Activated T-cell treated with anti-CD3 and anti-CD28 coated beads, Interleukin-2, amount 50 U/mL, for 72 hours (primary cell): Measurements from ENCODE around the gene OTULIN. TPM values are rescaled to one million over a fixed set of nuclear protein-coding genes. Genes with fewer than 3 reads are reported as not detected.

ENCODE experiments used
- ATAC-seq, 2 donors: fragments of 150-1000 bp; cut with Tn5 transposase; replicated peaks in 1 of 2; 2 replicates each; pipeline ENCODE4 v1.10.0; 2021; ENCODE audit warnings: moderate library complexity in 2 of 2, mild to moderate bottlenecking in 1 of 2
- DNase-seq, 2 donors: peaks; one replicate each; pipeline ENCODE4 v3.0.0; 2021 to 2022; ENCODE audit warnings: mixed read lengths in 1 of 2
- H3K27ac Mint-ChIP-seq: one replicate; pipeline ENCODE4 v1.8.0; 2022; ENCODE audit warnings: mild to moderate bottlenecking, moderate library complexity, mixed read lengths
- H3K27me3 Mint-ChIP-seq: one replicate; pipeline ENCODE4 v1.8.0; 2022; ENCODE audit warnings: low read depth, mixed read lengths
- H3K36me3 Mint-ChIP-seq, 2 donors: one replicate each; pipeline ENCODE4 v1.8.0; 2022; ENCODE audit warnings: mixed read lengths in 2 of 2, mild to moderate bottlenecking in 1 of 2; ENCODE audit not compliant: insufficient read depth in 2 of 2
- H3K4me1 Mint-ChIP-seq: one replicate; pipeline ENCODE4 v1.8.0; 2022; ENCODE audit warnings: low read depth, mixed read lengths
- H3K4me3 Mint-ChIP-seq, 2 donors: one replicate each; pipeline ENCODE4 v1.8.0; 2022; ENCODE audit warnings: mild to moderate bottlenecking in 2 of 2, mixed read lengths in 2 of 2, moderate library complexity in 2 of 2
- H3K9me3 Mint-ChIP-seq, 2 donors: one replicate each; pipeline ENCODE4 v1.8.0; 2022; ENCODE audit warnings: mixed read lengths in 2 of 2
- total RNA-seq, 2 donors: library from RNA; stranded (reverse); gene quantifications; one replicate each; pipeline ENCODE4 v1.2.3, GENCODE V29; 2022

OTULIN gene
- total RNA-seq, 2 donors from 2014 or later = 72.9 to 77.9 TPM

- no peak overlapping the region for H3K27ac Mint-ChIP-seq
- no peaks in the 10 kb centered on the region for H3K9me3 Mint-ChIP-seq
- no peaks in the 10 kb centered on the region for H3K4me1 Mint-ChIP-seq
Observed at GRCh38 chr5:14733661-14734060, 69.1 kb downstream of the OTULIN start.

DNA sequence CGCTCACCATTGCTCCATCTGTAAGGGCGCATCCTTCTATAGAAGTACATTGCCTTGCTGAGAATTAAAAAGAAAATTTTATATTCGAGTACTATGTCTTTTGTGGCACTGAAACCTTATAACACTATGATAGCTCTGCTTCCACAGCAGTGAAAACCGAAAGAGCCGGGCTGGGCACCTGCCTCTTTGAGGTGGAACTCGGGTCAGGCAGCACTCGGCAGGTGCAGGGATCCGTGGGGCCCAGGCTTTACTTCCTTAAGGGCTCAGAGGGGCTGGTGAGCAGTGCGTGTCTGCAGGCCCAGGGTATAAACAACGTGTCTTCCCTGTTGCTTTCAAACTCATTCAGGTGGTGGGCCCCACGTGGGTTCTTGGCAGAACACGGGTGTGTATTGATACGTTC, 69.9 kb downstream of the OTULIN start:
- Mint-ChIP-seq H3K4me3 (no peak overlapping the region), H3K27me3 (no peaks in the 10 kb centered on the region), H3K9me3 (no peaks in the 10 kb centered on the region), H3K36me3 (peaks cover 0 to 2% of the 10 kb centered on the region in 2 donors), H3K27ac (peak overlapping the region; percentile 33), H3K4me1 (no peaks in the 10 kb centered on the region)
- no peak for DNase-seq
- no peak for ATAC-seq

More at GRCh38 chr5:14733661-14734060, 69.1 kb downstream of the OTULIN start:
- Mint-ChIP-seq H3K4me3 (no peak overlapping the region), H3K36me3 (peaks cover 0 to 2% of the 10 kb centered on the region in 2 donors), H3K27me3 (no peaks in the 10 kb centered on the region)
- no peak for ATAC-seq
- DNase-seq = no peak

DNA sequence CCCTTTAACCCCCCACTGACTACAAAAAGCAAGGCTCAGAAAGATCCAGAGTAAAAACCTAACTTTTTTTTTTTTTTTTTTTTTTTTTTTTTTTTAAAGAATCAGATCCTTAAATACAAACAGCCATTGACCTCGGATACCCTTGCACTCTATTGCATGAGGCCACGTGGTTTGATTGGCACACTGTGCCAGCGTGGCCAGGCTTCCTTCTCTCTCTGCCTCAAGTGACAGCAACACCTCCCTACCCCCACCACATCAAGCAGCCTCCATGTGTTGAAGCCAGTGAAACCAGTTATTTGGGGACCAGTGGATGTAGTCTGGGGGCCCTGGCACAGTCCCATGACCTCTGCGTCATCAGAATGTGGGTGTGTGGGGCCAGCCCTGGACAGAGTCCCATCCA, 71.4 kb downstream of the OTULIN start:
- H3K4me1 Mint-ChIP-seq = no peaks in the 10 kb centered on the region
- DNase-seq = no peak
- ATAC-seq = no peak
- no peaks in the 10 kb centered on the region for H3K27me3 Mint-ChIP-seq
- H3K36me3 Mint-ChIP-seq = peaks cover 0 to 2% of the 10 kb centered on the region in 2 donors
- H3K4me3 Mint-ChIP-seq = no peak overlapping the region
- H3K27ac Mint-ChIP-seq = no peak overlapping the region
- no peaks in the 10 kb centered on the region for H3K9me3 Mint-ChIP-seq

DNA sequence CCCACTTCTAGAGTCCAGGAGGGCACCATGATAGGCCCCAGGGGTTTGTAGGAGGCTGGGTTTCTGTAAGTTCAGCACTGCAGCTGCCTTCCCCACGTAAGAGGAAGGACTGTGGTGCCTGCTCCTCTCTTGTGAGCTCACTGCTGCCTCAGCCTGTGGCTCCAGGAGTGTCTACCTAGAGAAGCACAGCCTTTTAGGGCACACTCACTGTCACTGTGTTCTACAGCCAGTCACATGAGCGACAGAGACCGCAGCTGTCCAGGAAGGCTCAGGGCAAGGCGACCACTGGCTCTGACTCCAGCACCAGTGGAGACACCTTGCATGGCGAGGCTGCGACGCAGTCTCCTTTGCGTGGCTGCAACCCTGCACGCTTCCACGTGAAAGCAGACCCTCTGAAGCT, 72.8 kb downstream of the OTULIN start:
- Mint-ChIP-seq H3K9me3 (no peaks in the 10 kb centered on the region), H3K4me3 (no peak overlapping the region), H3K36me3 (peaks cover 0 to 4% of the 10 kb centered on the region in 2 donors), H3K27ac (no peak overlapping the region), H3K4me1 (peaks cover 12% of the 10 kb centered on the region), H3K27me3 (no peaks in the 10 kb centered on the region)
- DNase-seq = no peak
- no peak for ATAC-seq

GRCh38 chr5:14738050-14738449, 73.5 kb downstream of the OTULIN start:
- ATAC-seq (no peak), DNase-seq (no peak)
- peaks cover 0 to 4% of the 10 kb centered on the region in 2 donors for H3K36me3 Mint-ChIP-seq
- H3K4me1 Mint-ChIP-seq = peaks cover 16% of the 10 kb centered on the region
- no peak overlapping the region for H3K27ac Mint-ChIP-seq
- H3K4me3 Mint-ChIP-seq = no peak overlapping the region
- H3K9me3 Mint-ChIP-seq = no peaks in the 10 kb centered on the region
- H3K27me3 Mint-ChIP-seq = no peaks in the 10 kb centered on the region

- Mint-ChIP-seq H3K36me3 (peaks cover 0 to 6% of the 10 kb centered on the region in 2 donors), H3K27ac (no peak overlapping the region), H3K4me1 (peaks cover 23% of the 10 kb centered on the region), H3K4me3 (no peak overlapping the region), H3K27me3 (no peaks in the 10 kb centered on the region), H3K9me3 (no peaks in the 10 kb centered on the region)
- ATAC-seq (no peak), DNase-seq (no peak)
Observed at GRCh38 chr5:14739538-14739937, 75.0 kb downstream of the OTULIN start.

DNA sequence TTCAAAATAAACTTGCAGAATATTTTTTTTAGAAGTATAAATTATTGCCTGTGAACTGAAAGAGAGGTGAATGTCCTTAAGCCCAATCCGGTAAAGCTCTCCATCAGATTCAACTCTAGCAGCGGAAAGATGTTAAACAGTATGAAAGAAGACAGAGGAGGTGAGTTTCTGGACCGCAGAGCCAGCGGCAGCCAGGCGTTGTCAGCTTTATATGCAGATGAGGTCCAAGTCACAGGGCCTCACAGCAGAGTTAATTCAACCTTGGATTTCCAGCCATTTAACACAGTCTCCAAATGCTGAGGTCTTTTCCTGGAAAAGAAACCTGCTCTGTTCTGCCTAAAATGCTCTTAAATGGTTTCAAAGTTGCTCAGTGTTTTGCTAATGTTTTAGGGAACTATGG, 75.5 kb downstream of the OTULIN start:
- H3K27me3 Mint-ChIP-seq = no peaks in the 10 kb centered on the region
- no peaks in the 10 kb centered on the region for H3K9me3 Mint-ChIP-seq
- peaks cover 24% of the 10 kb centered on the region for H3K4me1 Mint-ChIP-seq
- no peak overlapping the region for H3K27ac Mint-ChIP-seq
- H3K4me3 Mint-ChIP-seq = no peak overlapping the region
- peaks cover 0 to 6% of the 10 kb centered on the region in 2 donors for H3K36me3 Mint-ChIP-seq
- DNase-seq (no peak), ATAC-seq (no peak)

GRCh38 chr5:14741131-14741530, 76.6 kb downstream of the OTULIN start:
- Mint-ChIP-seq H3K36me3 (peaks cover 2 to 6% of the 10 kb centered on the region in 2 donors), H3K9me3 (no peaks in the 10 kb centered on the region), H3K27ac (no peak overlapping the region), H3K4me3 (no peak overlapping the region), H3K4me1 (peaks cover 24% of the 10 kb centered on the region), H3K27me3 (no peaks in the 10 kb centered on the region)
- no peak for ATAC-seq
- no peak for DNase-seq

DNA sequence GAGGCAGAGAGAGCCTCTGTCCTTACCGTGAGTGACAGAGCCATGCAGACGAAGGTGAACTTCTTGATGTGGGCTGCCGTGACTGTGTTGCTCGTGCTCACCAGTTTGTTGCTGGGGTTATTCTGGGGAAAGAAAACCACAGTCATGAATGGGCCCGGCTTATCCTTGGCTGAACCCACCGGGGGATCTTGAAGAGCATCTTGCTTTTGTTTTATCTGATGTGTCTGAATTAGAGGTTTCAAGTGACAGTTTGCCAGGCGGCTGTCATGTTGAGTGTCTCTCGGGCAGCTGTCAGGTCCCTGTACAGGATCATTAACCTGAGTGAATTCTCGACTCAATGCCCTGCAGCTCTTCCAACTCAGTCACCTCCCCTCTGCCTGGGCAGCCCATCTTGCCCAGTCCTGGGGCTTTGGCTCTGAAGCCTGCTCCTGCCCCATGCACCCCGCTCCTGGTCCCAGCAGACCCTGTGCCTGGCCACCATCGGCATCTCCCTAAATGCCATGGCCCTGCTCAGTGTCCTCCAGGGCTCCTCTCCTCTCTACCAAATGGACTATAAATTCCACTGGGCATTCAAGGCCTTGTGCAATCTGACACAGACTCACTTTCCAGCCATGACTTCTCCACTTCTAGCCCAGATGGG, 77.4 kb downstream of the OTULIN start:
- ATAC-seq (peak; percentile 47 to 59), DNase-seq (peak in 1 of 2 donors; percentile 7)
- Mint-ChIP-seq H3K36me3 (peaks cover 2 to 4% of the 10 kb centered on the region in 2 donors), H3K27ac (no peak overlapping the region), H3K9me3 (no peaks in the 10 kb centered on the region), H3K4me1 (peaks cover 24% of the 10 kb centered on the region), H3K4me3 (no peak overlapping the region), H3K27me3 (no peaks in the 10 kb centered on the region)

DNA sequence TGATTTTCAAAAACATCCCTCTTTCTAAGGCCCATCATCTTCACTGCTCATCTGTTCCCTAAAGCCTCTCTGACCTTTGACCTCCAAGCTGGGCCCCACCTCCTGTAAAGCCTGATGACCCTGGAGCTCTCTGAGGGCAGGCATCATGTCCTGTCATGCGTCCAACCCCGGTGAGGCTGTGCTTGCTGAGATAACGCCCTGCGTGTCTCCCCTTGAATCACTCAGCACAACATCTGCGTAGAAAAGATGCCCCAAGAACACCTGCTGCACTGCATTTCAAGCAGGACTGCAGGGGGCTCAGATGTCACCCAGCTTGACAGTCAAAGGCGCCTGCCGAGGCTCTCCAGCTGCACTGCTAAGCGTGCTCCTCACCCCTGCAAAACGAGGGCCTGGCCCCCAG, 78.0 kb downstream of the OTULIN start:
- Mint-ChIP-seq H3K4me3 (no peak overlapping the region), H3K36me3 (peaks cover 2 to 4% of the 10 kb centered on the region in 2 donors), H3K27ac (peak overlapping the region; percentile 2), H3K9me3 (no peaks in the 10 kb centered on the region), H3K4me1 (peaks cover 24% of the 10 kb centered on the region), H3K27me3 (no peaks in the 10 kb centered on the region)
- no peak for DNase-seq
- no peak for ATAC-seq

DNA sequence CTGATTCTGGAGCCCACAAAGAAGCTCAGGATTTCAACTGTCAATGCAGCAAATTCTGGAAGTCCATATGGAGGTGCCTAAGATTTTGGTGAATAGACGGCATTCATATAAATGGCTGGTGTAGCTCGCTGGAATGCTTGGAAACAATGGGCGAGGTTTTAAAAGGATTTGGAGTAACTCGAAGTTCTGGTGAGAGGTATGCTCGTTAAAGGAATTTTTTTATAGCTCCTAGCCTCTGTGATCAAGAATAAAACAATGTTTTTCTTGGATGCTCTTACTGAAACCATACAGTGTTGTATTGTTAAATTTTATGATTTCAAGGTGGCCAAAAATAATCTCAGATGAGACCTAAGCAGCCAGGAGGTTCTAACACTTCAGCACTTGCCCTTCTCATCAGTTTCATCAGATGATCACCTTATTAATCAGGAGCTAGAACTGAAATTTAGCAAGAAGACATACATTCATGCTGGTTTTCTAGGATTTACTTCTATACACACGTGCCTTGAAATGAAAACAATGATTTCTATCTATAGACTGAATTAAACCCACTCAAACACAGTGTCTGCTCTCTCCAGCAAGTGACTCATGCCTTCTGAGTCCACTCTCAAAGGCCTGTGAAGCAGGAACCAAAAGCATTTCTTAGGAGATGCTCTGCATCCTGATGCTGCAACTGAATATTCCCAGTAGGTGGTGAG, 79.2 kb downstream of the OTULIN start:
- Mint-ChIP-seq H3K27ac (no peak overlapping the region), H3K27me3 (no peaks in the 10 kb centered on the region), H3K9me3 (no peaks in the 10 kb centered on the region), H3K4me1 (peaks cover 24% of the 10 kb centered on the region), H3K36me3 (peaks cover 2 to 4% of the 10 kb centered on the region in 2 donors), H3K4me3 (no peak overlapping the region)
- no peak for DNase-seq
- ATAC-seq = no peak

GRCh38 chr5:14744296-14745187, 80.0 kb downstream of the OTULIN start:
- H3K4me3 Mint-ChIP-seq = no peak overlapping the region
- H3K27ac Mint-ChIP-seq = no peak overlapping the region
- no peaks in the 10 kb centered on the region for H3K27me3 Mint-ChIP-seq
- no peaks in the 10 kb centered on the region for H3K9me3 Mint-ChIP-seq
- ATAC-seq (no peak), DNase-seq (no peak)
- peaks cover 2 to 4% of the 10 kb centered on the region in 2 donors for H3K36me3 Mint-ChIP-seq
- H3K4me1 Mint-ChIP-seq = peaks cover 24% of the 10 kb centered on the region

- Mint-ChIP-seq H3K27ac (no peak overlapping the region), H3K9me3 (no peaks in the 10 kb centered on the region), H3K36me3 (peaks cover 2 to 4% of the 10 kb centered on the region in 2 donors), H3K4me1 (peaks cover 24% of the 10 kb centered on the region), H3K27me3 (no peaks in the 10 kb centered on the region), H3K4me3 (no peak overlapping the region)
- DNase-seq = no peak
- ATAC-seq = no peak
Observed at GRCh38 chr5:14745188-14745563, 80.7 kb downstream of the OTULIN start.
